Measurements from ENCODE around the gene KIF26B. TPM values are rescaled to one million over a fixed set of nuclear protein-coding genes. Genes with fewer than 3 reads are reported as not detected.

KIF26B gene
- total RNA-seq, 4 donors from 2014 or later: 2.4 to 6.7 (median 6.1) TPM

DNA sequence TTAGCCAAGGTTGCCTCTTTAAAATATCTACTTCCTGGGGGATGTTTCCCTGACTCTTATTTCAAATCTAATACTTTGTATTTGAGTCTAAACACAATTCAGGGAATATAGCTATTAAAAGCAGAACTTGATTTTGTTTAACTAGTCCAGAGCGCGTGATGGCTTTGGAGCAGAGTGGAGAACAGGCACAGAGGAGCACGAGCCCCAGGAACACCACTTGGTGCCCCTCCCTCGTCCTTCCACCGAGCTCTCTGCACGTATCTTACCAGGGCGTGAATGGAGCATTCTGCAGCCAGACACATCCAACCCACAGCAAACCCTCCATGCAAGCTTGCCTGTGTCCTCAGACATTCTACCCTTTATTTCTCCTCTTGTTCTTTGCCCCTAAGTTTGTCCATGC lies 14.1 kb downstream of the KIF26B start:
- no peak overlapping the region for H3K4me3 ChIP-seq (replicated peaks in 1 of 3)
- intact Hi-C loops (cut with DNase I): no loop called here
- WGBS, 2 donors: 81 to 83% methylated on average over 7 of the region's 7 CpGs
- TF ChIP-seq, protein P1, sequence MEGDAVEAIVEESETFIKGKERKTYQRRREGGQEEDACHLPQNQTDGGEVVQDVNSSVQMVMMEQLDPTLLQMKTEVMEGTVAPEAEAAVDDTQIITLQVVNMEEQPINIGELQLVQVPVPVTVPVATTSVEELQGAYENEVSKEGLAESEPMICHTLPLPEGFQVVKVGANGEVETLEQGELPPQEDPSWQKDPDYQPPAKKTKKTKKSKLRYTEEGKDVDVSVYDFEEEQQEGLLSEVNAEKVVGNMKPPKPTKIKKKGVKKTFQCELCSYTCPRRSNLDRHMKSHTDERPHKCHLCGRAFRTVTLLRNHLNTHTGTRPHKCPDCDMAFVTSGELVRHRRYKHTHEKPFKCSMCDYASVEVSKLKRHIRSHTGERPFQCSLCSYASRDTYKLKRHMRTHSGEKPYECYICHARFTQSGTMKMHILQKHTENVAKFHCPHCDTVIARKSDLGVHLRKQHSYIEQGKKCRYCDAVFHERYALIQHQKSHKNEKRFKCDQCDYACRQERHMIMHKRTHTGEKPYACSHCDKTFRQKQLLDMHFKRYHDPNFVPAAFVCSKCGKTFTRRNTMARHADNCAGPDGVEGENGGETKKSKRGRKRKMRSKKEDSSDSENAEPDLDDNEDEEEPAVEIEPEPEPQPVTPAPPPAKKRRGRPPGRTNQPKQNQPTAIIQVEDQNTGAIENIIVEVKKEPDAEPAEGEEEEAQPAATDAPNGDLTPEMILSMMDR (IDR thresholded peaks at IDR 0.05): no peak
- no peak for TF ChIP-seq POLR2A (IDR thresholded peaks at IDR 0.05)
- H3K27ac ChIP-seq: no peak overlapping the region
- no peaks in the 10 kb centered on the region for H3K36me3 ChIP-seq
- H3K9me3 ChIP-seq: no peaks in the 10 kb centered on the region
- no peaks in the 10 kb centered on the region for H3K27me3 ChIP-seq
- H3K4me1 ChIP-seq: peaks cover 0 to 4% of the 10 kb centered on the region in 2 donors
- DNase-seq: no peak

DNA sequence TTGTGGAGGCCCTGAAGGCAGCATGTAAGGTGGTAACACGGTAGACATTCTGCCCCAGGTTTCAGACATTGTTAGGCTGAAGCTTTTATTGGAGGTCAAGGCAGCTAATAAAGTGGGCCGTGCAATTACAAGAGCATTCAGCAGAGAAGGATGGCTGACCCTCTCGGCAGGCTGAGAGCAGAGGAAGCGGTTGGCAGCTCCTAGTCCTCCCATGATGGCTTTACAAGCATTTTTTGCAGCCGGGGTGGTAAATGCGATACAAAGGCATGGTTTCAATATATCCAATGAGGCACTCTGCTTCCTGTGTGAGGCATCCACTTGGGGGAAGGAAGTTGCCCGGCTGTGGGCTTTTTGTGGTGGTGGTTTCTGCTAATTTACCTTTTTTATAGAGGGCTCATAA lies 14.6 kb downstream of the KIF26B start:
- 65 to 72% methylated on average over 7 of the region's 7 CpGs for WGBS, 2 donors
- no peak overlapping the region for H3K4me3 ChIP-seq (replicated peaks in 1 of 3)
- H3K27ac ChIP-seq: no peak overlapping the region
- no peaks in the 10 kb centered on the region for H3K27me3 ChIP-seq
- DNase-seq: no peak
- no peaks in the 10 kb centered on the region for H3K9me3 ChIP-seq
- peaks cover 0 to 4% of the 10 kb centered on the region in 2 donors for H3K4me1 ChIP-seq
- H3K36me3 ChIP-seq: no peaks in the 10 kb centered on the region
- intact Hi-C loops (cut with DNase I): no loop called here
- no peak for TF ChIP-seq POLR2A (IDR thresholded peaks at IDR 0.05)
- TF ChIP-seq, protein P1 (IDR thresholded peaks at IDR 0.05): no peak

DNA sequence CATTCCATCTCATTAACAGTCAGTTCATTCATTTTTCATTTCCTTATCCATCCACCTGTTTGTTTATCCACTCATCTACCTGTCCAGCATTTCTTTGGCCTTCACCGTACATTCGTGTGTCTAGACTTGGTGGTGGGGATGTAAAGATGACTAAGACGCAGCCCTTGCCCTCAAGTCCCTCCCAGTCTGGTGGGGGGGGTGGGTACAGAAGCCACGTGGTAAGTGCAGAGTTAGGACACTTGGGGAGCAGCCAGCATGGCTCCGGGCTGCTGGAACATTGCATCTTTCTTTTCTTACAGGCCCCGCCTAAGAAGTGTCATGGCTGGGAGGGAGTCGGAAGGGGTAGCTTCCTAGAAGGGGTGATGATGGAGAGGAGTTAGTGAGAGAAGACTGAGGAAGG lies 17.2 kb downstream of the KIF26B start:
- Histone ChIP-seq H3K4me3 (replicated peaks in 1 of 3) (no peak overlapping the region), H3K9me3 (no peaks in the 10 kb centered on the region), H3K4me1 (no peaks in the 10 kb centered on the region), H3K27me3 (no peaks in the 10 kb centered on the region), H3K27ac (no peak overlapping the region), H3K36me3 (no peaks in the 10 kb centered on the region)
- 63 to 74% methylated on average over 7 of the region's 7 CpGs for WGBS, 2 donors
- DNase-seq: no peak
- intact Hi-C loops (cut with DNase I): no loop called here
- TF ChIP-seq, protein P1 (IDR thresholded peaks at IDR 0.05): no peak
- no peak for TF ChIP-seq POLR2A (IDR thresholded peaks at IDR 0.05)

DNA sequence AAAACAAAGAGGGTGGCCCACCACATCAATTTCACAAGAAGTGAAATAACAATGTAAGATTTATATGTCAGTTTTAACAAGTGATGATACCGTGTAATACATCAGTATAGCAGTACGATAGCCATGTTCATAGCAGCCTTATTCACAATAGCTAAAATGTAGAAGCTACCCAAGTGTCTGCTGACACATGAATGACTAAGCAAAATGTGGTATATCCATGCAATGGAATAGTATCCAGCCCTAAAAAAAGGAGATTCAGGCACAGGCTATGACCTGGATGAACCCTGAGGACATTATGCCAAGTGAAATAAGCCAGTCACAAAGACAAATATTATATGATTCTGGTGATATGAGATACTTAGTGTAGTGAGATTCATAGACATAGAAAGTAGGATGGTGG lies 18.0 kb downstream of the KIF26B start:
- H3K4me3 ChIP-seq (replicated peaks in 1 of 3): no peak overlapping the region
- no peaks in the 10 kb centered on the region for H3K27me3 ChIP-seq
- TF ChIP-seq, protein P1 (IDR thresholded peaks at IDR 0.05): no peak
- no peak for TF ChIP-seq POLR2A (IDR thresholded peaks at IDR 0.05)
- no peak overlapping the region for H3K27ac ChIP-seq
- intact Hi-C loops (cut with DNase I): no loop called here
- DNase-seq: no peak
- H3K4me1 ChIP-seq: no peaks in the 10 kb centered on the region
- no peaks in the 10 kb centered on the region for H3K36me3 ChIP-seq
- 99% methylated on average over 2 of the region's 2 CpGs for WGBS, 2 donors
- no peaks in the 10 kb centered on the region for H3K9me3 ChIP-seq

DNA sequence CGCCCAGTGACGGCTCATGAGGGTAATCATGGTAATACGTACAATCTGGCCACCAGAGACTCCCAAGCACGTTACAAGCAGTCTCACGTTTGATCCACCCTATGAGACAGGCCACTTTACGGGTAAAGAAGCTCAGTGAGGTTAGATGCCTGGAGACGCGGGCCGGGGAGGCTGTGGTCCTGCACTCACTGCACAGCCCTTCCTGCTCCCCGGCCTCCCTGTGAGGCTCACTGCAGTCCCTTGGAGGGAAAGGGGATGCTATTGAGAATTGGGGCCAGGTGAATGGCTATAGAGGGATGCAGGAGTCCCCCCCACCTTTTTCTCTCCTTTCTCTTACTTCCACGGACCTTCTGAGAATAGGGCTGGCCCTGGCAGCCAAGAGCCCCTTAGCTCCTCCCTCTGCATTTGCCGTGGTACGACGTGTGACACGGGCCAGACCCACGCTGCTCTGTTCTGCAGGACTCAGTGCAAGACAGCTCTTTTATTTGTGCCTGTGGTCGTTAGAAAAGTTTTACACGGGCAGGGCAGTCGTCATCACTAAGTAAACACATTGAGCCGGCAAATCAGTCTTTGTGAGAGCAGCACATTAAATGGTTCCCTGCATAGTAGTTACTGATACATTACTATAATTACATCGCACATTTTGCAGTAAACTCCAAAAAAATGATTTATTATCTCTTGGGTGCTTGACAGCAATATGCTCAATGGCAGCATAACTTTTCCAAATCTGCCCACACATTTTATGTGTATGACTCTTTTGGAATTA lies 18.8 kb downstream of the KIF26B start:
- H3K4me1 ChIP-seq: no peaks in the 10 kb centered on the region
- TF ChIP-seq, protein P1 (IDR thresholded peaks at IDR 0.05): no peak
- no peak for TF ChIP-seq POLR2A (IDR thresholded peaks at IDR 0.05)
- WGBS, 2 donors: 70 to 80% methylated on average over 21 of the region's 21 CpGs
- intact Hi-C loops (cut with DNase I): no loop called here
- peak in 1 of 2 donors; percentile 4 for DNase-seq
- no peak overlapping the region for H3K27ac ChIP-seq
- H3K4me3 ChIP-seq (replicated peaks in 1 of 3): no peak overlapping the region
- H3K36me3 ChIP-seq: no peaks in the 10 kb centered on the region
- no peaks in the 10 kb centered on the region for H3K9me3 ChIP-seq
- no peaks in the 10 kb centered on the region for H3K27me3 ChIP-seq
